Activated CD4-positive, alpha-beta T cell treated with anti-CD3 and anti-CD28 coated beads, Interleukin-2, amount 50 U/mL, for 48 hours (primary cell): ENCODE data around the gene SLC4A1.
A peak's percentile ranks its signal among the peaks of the same experiment; 100 is the strongest.

Experiments used
- DNase-seq, 2 experiments: peaks; one replicate each; pipeline ENCODE4 v3.0.0-alpha.2; 2020

The SLC4A1 gene

DNA sequence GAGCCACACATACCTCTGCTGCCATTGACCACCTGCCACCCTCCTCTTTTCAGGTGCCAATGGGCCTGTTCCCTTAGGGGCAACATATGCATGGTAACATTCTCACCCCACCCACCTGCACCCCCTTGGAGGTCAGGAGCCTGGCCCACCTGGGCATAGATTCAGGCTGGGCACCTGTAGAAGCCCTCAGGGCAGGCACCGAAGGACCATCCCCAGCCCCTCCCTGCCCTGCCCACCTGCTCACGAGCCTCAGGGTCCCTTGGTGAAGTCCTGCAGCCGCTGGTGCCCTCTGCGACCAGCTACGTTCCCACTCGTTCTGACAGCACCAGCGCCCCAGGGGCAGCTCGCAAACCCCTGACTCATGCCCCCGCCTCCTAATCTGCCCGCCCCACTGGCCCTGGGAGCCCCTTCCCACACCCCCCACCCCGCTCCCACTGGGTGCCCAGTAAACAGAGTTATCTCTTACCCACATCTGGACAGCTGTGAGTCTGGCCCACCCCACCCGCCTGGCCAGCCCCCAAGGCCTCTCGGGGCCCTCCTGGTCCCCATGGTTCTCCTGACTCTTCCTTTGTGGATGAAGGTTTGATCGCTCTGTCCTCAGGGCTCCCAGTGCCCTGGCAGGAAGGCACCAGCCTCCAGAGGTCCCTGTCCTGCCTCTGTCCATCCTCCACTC is at the start of gene SLC4A1:
SLC4A1 (minus strand) TSS at position 318 of the 673 bp plus-strand sequence. CDS start 5,269 bp downstream, outside the sequence.
- no peak for DNase-seq

DNA sequence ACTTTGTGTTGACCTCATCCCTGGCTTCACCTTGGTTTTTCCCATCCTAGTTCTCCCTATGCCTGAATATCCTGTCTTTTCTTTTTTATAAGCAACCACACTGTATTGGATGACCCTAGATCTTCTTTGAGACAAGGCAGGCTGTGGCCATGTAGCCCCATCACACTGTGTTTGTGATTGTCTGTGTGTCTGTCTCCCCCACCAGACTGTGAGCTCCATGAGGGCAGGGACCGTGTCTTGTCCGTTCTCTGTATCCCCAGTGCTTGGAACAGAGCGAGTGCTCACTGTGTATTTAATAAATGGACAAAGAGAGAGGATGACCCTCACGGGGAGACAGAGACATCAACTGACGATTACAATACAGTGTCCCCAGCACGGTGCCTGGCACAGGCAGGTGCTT is 49.6 kb upstream of the SLC4A1 start:
- no peak for DNase-seq

DNA sequence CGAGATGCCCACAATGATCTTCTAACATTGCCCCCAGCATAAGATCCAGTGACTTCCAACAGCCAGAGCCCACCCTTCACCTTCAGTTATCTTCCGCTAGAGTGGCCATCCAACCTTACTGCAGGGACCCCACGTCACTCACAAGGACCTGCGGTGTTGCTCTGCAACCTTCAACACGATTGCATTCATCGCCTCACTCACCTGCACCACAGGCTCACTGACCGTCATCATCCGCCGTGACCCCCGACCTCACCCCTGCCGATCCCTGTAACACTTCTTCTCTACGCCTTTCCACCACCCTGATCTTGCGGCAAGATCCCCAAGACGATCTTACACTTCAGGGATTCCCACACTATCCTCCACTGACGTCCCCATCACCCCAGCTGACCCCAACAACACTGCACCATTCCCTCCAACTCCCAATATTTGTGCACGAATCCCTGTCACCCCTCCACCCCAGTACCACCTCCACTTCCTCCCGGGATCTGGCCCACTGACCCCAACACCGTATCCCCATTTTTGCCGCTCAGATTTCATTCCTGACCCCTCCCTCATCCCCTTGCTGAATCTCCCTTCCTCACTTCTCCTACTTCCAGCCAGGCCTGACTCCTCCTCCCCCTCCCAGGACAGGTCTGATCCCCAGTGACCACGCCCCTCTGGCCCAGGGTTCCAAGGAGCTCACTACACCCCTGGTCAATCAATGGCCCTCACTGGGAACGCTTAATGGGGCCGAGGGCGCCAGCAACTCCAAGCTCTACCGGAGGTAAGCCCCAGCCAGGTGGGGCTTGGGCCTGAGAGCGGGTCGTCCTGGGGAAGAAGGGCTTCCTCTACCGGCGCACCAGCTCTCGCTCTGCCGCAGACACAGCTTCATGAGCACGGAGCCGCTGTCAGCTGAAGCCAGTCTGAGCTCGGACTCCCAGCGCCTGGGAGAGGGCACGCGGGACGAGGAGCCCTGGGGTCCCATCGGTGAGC is 48.1 kb upstream of the SLC4A1 start:
- no peak for DNase-seq

DNA sequence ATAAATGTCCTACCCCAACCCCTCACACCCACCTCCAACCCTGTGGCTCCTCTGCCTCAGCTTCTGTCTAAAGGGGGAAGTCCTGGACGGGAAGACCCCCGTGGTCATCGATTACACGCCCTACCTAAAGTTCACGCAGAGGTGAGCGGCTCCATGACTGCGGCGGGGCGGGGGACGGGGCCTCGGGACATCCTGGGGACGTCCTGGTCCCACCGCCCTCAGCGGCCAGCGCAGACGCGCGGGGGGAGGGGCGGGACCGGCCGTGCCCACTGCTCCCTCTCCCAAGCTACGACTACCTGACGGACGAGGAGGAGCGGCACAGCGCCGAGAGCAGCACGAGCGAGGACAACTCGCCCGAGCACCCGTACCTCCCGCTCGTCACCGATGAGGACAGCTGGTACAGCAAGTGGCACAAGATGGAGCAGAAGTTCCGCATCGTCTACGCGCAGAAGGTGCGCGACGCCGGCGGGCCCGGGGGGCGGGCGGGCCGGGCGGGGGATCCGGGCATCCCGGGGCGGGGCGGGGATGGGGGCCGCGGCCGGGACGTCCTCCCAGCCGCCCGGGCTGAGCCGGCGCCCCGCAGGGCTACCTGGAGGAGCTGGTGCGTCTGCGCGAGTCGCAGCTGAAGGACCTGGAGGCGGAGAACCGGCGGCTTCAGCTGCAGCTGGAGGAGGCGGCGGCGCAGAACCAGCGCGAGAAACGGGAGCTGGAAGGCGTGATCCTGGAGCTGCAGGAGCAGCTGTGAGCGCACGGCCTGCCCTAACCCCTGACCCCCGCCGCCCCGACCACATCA is 47.1 kb upstream of the SLC4A1 start:
- DNase-seq, result peak; percentile 62 to 64

DNA sequence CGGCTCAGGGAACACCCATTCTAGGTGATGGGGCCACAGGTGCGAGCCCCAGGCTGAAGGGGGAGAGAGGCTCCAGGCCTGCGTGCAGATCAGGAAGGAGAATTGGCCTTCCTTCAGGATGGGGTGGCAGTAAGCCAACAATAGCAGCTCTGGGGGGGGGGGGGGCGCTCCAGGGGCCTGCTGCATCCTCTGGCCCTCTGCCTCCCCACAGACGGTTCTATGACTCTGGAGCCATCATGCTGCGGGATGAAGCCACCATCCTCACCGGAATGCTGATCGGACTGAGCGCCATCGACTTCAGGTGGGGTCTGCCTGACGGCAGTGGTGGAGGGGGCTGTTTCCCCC is 46.6 kb upstream of the SLC4A1 start:
- DNase-seq, result no peak

DNA sequence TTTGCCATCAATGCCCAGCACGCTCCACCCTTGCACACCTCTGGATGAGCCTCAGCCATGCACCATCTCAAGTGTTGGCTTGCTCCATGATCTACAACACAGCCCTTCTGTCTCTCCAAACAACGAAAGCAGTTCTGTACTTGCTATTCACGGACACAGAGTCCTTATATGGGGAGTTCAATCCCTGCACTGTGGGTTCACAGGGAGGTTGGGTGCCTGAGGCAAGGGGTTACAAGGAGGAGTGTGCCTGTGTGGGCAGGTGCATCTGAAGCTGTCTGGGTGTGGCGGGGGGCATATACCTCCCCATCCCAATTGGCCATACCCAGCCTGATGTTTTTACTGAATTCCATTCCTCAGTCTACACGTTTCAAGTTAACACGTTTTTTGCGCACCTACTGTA is 46.1 kb upstream of the SLC4A1 start:
- no peak for DNase-seq

DNA sequence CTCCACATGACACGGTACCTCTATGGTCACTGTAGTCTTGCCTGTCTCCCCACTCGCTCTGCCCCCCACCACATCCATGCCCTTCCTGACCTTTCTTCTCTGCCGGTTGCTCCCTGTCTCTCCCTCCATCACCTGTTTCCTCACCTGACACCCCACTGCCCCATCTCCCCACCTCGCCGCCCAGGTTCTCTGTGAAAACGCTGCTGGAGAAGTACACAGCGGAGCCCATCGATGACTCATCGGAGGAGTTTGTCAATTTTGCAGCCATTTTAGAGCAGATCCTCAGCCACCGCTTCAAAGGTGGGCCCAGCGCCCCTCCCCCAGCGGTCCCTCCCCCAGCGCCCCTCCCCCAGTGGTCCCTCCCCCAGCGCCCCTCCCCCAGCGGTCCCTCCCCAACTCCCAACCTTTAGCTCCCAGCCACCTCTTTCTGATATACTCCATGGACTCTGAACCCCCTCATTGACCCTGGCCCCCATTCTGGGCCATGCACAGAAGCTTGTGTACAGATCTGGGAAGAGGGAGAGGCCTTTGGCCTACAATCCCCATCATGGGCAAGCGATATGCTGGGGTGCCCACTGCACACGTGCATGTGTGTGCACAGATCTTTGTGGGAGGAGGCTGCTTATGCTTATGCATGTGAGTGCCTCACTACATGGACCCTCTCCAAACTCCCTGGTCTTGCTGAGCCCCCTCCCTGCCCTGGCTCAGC is 44.6 kb upstream of the SLC4A1 start:
- DNase-seq, result no peak

DNA sequence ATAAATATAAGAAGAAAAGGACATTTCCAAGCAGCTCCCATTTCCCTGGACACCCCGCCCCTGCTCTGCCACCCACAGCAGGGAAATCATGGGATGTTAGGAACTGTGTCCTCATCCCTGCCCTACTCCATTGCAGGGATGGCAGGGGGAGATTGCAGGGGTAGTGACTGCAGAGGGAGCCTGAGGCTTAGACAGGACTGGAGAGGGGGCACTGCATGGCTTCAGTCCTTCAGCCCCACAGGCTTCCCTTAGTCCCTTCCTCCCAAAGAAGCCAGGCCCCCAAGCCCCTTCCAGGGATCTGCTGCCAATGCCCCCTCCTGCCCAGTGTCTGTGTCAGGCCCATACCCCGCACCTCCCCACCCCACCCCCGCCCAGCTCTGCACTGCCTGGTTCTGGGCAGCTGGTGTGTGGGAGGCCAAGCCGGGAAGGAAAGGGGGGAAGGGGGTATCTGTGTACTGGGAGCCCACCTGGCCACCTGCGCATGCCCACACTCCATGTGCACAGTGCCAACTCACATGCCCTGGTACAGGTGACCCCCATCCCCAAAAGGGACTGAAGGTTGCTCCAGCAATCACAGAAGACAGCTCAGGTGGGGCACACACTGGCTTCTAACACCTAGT is 43.7 kb upstream of the SLC4A1 start:
- no peak for DNase-seq

DNA sequence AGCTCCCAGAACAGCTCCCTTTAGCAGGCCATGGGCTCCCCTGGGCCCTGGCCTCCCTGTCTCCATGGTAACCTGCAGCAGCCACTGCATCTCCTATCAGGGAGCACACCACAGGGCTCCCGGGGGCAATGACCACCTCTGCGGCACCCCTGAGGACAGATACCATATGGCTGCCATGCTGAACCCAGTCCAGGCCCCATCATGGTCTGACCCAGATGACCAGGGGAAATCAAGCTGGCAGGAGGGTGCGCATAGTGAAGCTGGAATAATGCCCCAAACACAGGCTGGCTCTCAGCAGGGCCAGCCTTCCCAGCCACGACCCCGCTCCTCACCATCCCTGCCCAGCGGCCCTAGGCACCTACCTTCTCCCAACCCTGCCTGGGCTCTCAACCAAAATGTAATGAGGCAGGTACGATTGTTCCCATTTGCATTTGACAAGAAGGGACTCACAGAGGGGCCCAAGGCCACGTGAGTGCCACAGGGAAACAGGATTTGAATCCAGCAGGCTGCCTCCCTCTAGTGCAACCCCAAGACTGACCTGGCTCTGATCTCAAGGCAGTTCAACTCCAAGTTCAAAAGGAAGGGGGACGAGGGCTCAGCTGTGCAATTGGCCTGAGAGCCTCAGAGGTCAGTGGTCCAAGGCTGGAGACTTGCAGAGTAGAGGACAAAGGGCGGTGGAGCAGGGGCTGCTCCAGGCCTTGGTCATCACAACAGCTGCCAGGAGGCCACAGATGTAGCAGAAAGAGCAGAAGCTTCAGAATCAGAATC is 42.9 kb upstream of the SLC4A1 start:
- no peak for DNase-seq

DNA sequence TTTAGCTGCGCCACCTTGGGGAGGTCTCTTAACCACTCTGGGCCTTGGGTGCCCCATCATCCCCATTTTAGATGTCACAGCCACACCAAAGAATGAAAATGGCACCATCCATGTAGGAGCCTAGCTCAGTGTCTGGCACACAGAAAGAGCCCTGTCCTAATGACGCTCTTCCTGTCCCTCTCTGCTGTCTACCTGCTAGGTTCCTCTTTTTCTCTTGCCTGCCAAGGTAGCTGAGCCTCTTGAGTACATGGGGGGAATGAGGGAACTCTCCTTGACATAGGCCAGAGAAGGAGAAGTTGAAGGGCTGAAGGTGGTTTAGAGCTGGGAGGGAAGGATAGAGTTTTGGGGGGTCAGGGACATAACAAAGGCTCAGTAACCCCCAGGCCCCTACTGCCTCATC is 42.3 kb upstream of the SLC4A1 start:
- no peak for DNase-seq

DNA sequence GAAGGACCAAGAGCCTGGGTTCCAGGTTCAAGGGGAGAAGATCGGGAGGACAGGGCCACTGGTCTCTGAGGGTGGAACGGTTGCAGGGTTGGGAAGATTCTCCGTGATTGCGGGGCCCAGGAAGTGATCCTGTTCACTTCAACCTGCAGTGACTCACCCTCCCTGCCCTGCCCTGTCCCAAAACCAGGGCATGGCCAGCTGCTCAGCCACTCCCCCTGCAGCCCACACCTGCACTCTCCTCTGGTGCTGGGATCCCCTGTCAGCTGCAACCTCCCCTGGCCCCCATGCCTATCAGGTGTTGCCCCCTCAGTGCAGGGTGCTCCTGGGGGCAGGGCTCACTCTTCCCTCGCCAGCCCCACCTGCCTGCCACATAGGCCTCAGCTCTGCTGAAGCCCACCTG is 41.5 kb upstream of the SLC4A1 start:
- DNase-seq, result no peak

DNA sequence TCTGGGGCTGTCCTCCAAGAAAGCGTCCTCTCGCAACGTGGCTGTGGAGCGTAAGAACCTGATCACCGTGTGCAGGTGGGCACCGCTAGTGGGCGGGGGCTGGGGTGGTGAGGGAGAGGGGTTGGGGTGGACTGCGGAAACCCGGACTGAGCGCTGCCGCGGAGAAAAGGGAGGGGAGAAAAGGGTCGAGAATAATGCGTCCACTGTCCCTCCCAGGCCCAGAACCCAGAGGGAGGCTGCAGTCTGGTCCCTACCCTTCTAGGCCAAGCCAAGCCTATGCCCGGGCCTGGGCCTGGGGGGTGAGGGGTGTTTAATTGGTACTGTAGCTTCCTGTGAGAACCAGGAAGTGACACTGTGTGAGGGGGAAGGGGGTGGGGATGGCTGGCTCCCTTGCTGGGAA is 40.9 kb upstream of the SLC4A1 start:
- DNase-seq, result no peak

DNA sequence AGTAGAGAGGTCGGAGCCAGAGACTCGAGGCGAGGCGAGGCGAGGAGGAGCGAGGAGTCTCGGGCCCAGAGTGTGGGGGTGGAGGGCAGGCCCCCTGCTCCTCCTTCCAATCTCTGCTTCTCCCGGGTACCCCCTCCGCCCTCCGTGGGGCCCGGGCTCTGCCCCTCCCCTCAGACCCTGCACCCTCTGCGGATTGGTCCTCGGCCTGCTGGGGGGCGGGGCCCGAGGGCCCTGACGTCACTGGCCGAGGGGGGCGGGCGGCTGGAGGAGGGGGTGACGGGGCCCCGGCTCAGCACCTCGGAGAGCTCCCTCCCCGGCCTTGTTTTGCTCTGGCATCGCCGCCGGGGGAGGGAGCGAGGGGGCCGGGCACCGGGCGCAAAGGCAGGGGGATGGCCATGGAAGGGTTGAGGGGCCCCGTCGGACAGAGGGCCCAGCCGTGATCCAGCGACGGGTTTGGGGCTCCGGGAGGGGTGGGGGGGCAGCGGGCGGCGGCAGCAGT is 40.4 kb upstream of the SLC4A1 start, which contains the start of gene RUNDC3A:
RUNDC3A (plus strand) TSS at position 282 of the 499 bp plus-strand sequence. CDS start 232 bp downstream, outside the sequence.
- DNase-seq, result peak; percentile 83 to 86

DNA sequence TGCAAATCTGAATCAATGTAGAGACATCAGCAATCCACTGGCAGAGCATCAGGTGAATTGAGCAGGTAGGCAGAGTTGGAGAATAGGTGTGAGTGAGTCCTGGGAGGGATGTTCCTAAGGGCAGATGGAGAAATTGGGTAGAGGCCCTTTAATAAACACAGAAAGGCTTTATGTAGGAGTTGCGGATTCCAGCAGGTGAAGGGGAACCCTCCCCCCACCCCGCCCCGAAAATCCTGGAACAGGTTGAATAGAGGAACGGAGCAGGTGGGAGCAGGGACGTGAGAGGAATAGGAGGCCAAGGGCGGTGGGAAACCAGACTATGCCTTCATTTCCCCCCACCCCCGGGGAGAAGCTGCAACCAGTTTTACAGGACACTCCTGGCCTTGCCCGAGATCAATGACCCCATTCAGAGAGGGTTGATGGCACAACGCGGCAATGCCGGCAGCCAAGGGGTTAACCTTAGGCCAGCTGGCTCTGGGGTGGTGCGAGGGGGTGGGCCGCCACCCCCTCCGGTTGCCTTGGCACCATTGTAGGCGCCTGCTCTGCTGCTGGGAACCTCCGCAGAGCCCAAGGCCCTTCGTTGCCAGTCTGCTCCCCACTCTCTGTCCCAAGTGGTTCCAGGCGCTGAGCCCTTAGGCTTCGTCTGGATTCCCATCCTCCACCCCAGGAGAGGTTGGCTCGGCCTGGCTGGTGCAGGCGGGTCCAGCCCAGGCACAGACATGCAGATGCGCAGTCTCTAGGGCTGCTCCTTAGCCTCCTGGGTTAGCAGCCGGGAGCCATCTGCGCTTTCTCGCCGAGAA is 39.7 kb upstream of the SLC4A1 start:
- no peak for DNase-seq

DNA sequence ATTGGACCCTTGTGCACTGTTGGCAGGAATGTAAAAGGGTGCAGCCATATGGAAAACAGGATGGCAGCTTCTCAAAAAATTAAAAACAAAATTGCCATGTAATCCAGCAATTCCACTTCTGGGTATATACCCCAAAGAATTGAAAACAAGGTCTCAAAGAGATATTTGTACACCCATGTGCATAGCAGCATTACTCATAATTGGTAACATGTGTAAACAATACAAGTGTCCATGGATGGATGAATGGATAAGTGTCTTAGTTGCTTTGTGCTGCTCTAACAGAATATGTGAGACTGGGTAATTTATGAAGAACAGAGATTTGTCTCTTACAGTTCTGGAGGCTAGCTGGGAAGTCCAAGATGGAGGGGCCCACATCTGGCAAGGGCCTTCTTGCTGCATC is 36.7 kb upstream of the SLC4A1 start:
- no peak for DNase-seq

DNA sequence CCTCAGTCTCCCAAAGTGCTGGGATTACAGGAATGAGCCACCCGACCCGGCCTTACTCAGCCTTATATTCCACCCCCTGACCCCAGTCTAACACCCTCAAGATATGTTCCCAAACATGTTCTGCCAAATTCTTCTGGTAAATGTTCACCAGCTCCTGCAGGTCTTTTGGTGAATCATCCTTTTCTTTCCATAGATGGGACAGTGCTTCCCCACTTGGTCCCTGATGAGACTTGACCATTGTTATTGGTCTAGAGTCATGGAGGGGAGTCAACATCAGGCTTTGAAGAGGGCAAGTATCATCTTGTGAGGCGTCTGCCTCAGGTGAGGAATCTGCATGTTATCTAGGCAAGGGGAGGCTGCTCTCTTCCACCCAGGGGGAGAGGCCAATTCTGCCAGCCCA is 30.0 kb upstream of the SLC4A1 start:
- DNase-seq, result no peak

DNA sequence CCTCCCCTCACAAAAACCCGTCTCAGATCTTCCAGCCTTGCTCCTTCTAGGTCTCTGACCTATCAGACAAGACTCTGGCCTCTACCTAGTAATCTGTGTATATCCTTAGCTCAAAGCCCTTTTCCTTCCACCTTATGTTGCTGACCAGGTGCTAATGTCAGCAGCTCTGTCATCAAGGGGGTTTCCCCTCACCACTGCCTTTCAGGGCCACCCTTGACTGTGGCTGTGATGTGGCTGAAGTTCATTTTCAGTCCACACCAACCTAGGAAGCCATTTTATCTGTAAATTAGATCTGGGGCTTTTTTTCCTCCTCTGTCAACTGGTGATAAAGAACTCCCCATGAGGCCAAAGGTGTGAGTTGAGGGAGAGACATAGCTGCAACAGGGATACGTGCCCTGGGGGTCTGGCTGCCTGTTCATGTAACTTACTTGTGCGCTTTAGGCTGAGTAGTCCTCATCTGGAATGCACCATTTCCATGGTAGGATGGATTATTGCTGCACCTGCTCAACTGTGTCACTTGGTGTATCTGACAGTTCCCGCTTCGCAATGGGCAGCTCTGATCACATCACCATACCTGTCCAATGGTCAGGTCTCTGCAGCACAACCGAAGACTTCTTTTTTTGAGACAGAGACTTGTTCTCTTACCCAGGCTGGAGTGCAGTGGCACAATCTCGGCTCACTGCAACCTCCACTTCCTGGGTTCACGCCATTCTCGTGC is 25.7 kb upstream of the SLC4A1 start:
- no peak for DNase-seq

DNA sequence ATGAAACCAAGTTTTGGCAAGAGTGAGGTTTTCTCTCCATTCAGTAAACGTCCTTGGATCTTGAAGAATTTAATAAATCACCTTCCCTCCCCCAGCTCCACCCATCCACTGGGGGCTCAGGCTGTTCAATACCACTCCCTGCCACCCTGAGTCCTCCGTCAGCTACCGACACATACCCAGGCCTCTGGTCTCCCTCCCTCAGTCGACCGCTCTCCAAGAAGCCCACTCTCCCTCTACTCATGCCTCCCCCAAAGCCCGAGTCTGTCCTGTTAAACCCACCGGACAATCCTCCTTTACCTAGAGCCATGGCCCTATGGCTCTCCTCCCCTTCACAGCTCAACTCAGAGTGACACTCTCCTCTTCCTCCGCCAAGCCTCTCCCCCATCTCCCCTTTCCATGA is 19.7 kb upstream of the SLC4A1 start:
- no peak for DNase-seq

DNA sequence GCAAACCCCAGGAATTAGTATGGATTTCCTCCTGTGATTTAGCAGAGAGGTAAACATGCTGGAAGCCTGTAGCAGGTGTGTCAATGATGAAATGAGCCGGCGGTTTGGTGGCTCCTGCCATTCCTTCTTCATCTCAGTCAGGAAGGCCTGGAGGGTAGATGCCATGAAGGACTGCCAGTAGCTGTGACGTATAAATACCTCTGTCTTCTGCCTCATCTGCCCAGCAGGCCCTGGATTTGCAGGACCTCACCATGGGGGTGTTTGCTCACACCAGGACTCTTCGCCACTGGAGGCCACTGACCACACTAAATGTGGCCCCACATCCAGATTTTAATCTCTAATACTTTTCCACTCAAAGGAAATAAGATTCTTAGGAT is 16.1 kb upstream of the SLC4A1 start:
- DNase-seq, result no peak
